B cell (primary cell): Measurements from ENCODE around the gene JMJD4.
"Not testable (repeated sequence)": the region's sequence is repeated elsewhere in the genome, so short reads cannot be mapped to it uniquely, and the experiment has no call there.

Experiments
- CTCF ChIP-seq: fragments of 200-600 bp; IDR thresholded peaks from one replicate; pipeline ENCODE4 v1.8.0; 2022; ENCODE audit warnings: antibody characterized with exemption, mild to moderate bottlenecking
- EZH2 ChIP-seq: IDR thresholded peaks from 2 replicates; pipeline ENCODE4 v1.6.1; 2012; ENCODE audit warnings: borderline replicate concordance, low read depth, mild to moderate bottlenecking, moderate library complexity, low read length; ENCODE audit not compliant: insufficient read depth, poor library complexity, severe bottlenecking

DNA sequence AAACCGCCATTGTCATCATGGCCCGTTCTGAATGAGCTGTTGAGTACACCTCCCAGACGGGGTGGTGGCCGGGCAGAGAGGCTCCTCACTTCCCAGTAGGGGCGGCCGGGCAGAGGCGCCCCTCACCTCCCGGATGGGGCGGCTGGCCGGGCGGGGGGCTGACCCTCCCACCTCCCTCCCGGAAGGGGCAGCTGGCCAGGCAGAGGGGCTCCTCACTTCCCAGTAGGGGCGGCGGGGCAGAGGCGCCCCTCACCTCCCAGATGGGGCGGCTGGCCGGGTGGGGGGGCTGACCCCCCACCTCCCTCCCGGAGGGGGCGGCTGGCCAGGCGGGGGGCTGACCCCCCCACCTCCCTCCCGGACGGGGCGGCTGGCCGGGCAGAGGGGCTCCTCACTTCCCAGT lies 24.6 kb downstream of the JMJD4 start:
- not testable (repeated sequence) for TF ChIP-seq CTCF, EZH2
